Gastrocnemius medialis (tissue), 4 donors: ENCODE data around the gene KISS1. TPM values are rescaled to one million over a fixed set of nuclear protein-coding genes. Genes with fewer than 3 reads are reported as not detected.

Experiments
- ATAC-seq, 2 donors: fragments of 150-250 bp; one replicate each; pipeline ENCODE4 v1.9.1; 2016
- DNase-seq, 2 donors: peaks; one replicate each; pipeline ENCODE4 v3.0.0-alpha.2; 2019
- H3K27ac ChIP-seq, 4 donors: fragments of 200-600 bp; sonication (generic); 1 replicate in 1 of 4; 2 replicates in 3 of 4; pipeline ENCODE4 v1.5.1; 2016 to 2018; ENCODE audit warnings: mild to moderate bottlenecking in 2 of 4, moderate library complexity in 1 of 4
- H3K27me3 ChIP-seq, 3 donors: fragments of 200-600 bp; sonication (generic) in 2 of 3; 1 replicate in 1 of 3; 2 replicates in 2 of 3; pipeline versions ENCODE4 v1.5.1 to v1.6.0; 2016 to 2019; ENCODE audit warnings: mild to moderate bottlenecking in 1 of 3, moderate library complexity in 1 of 3
- H3K36me3 ChIP-seq, 2 donors: fragments of 200-600 bp; sonication (generic) in 1 of 2; one replicate each; pipeline ENCODE4 v1.5.1; 2017 to 2018
- H3K4me1 ChIP-seq, 2 donors: fragments of 200-600 bp; sonication (generic) in 1 of 2; one replicate each; pipeline ENCODE4 v1.5.1; 2016 to 2017; ENCODE audit warnings: mild to moderate bottlenecking in 2 of 2
- H3K4me3 ChIP-seq, 4 donors: fragments of 200-600 bp; sonication (generic) in 3 of 4; 1 replicate in 1 of 4; 2 replicates in 3 of 4; pipeline ENCODE4 v1.5.1; 2016 to 2019; ENCODE audit warnings: mild to moderate bottlenecking in 2 of 4
- H3K9me3 ChIP-seq, 3 donors: fragments of 200-600 bp; sonication (generic) in 2 of 3; 1 replicate in 1 of 3; 2 replicates in 2 of 3; pipeline ENCODE4 v1.5.1; 2016 to 2019
- POLR2A ChIP-seq, 2 donors: fragments of 450-650 bp; IDR thresholded peaks; one replicate each; pipeline ENCODE4 v1.6.1; 2017; ENCODE audit warnings: antibody characterized with exemption in 2 of 2, mild to moderate bottlenecking in 2 of 2, moderate library complexity in 2 of 2
- in situ Hi-C, 4 donors: fragments of 200-750 bp; cut with MboI; loops; one replicate each; pipeline versions ENCODE4 v1.15.0 to v1.8.0; 2017; ENCODE audit warnings: low sequenced_read_pairs in 4 of 4
- intact Hi-C: fragments of 100-400 bp; cut with DNase I; formaldehyde crosslinking; loops from one replicate; pipeline ENCODE4 v1.15.1; 2023; ENCODE audit warnings: low total_unique reads
- total RNA-seq, 4 donors: library from RNA; depleted of rRNA; stranded (reverse); fragments of >200 nt; gene quantifications; one replicate each; pipeline versions ENCODE4 v1.1.0 to v1.2.3, GENCODE V29; 2016
- TF ChIP-seq, protein P1 (sequence below), 5 experiments: fragments of 450-650 bp in 3 of 5; fragments of 200-600 bp in 2 of 5; sonication (generic) in 2 of 5; IDR thresholded peaks in 4 of 5; conservative IDR thresholded peaks in 1 of 5; 1 replicate in 4 of 5; 2 replicates in 1 of 5; pipeline ENCODE4 v1.5.1; 2016 to 2019; ENCODE audit warnings: antibody characterized with exemption in 5 of 5, mild to moderate bottlenecking in 3 of 5, moderate library complexity in 3 of 5

Gene KISS1
- total RNA-seq, 4 donors from 2014 or later: not detected

DNA sequence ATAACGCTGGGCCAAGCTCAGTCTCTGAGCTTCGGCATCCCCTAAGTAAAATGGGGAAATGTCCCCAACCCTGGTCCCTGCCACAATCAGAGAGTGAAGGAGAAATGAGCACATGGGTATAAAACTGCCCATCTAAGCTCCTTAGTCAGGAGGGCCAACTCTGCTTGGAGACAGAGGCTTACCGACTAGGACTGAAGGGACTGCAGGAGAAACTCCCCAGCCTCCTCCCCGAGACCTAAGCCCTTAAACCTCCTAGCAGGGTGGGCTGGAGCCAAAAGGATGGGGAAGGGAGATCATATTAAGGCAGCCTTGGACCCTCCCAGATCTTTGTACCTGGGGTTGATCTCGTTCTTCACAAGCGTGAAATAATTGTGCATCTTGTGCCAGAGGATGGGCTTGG is 50.0 kb downstream of the KISS1 start:
- DNase-seq: no peak
- intact Hi-C loops (no loop called here), in situ Hi-C loops (no loop called here)

DNA sequence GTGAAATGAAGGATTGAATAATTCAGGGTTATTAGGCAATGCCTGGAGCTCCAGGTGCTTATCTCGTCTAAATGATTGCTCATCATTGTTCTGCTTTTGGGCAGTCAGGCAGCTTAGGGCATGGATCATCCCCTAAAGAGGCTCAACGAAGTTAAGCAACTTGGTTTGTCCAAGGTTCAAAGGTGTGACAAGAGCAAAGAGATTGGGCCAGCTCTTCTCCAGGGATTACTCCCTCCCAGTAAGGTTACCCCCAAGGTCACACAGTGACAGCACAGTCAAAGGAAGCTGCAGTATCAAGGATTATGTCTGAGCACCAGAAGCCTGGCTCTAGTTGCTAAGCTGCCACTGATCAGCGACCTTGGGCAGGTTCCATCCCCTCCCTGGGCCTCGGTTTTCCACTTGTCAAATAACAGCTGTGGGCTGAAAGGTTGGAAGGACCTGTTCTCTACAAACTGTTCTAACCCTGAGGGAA is 51.2 kb downstream of the KISS1 start:
- Histone ChIP-seq H3K4me3 (no peak overlapping the region), H3K36me3 (no peaks in the 10 kb centered on the region), H3K4me1 (peaks cover 0 to 1% of the 10 kb centered on the region in 2 donors), H3K27me3 (no peaks in the 10 kb centered on the region), H3K9me3 (no peaks in the 10 kb centered on the region), H3K27ac (no peak overlapping the region)
- in situ Hi-C loops (no loop called here), intact Hi-C loops (no loop called here)
- TF ChIP-seq, protein P1, sequence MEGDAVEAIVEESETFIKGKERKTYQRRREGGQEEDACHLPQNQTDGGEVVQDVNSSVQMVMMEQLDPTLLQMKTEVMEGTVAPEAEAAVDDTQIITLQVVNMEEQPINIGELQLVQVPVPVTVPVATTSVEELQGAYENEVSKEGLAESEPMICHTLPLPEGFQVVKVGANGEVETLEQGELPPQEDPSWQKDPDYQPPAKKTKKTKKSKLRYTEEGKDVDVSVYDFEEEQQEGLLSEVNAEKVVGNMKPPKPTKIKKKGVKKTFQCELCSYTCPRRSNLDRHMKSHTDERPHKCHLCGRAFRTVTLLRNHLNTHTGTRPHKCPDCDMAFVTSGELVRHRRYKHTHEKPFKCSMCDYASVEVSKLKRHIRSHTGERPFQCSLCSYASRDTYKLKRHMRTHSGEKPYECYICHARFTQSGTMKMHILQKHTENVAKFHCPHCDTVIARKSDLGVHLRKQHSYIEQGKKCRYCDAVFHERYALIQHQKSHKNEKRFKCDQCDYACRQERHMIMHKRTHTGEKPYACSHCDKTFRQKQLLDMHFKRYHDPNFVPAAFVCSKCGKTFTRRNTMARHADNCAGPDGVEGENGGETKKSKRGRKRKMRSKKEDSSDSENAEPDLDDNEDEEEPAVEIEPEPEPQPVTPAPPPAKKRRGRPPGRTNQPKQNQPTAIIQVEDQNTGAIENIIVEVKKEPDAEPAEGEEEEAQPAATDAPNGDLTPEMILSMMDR (IDR thresholded peaks at IDR 0.05 in 4 of 5, conservative IDR thresholded peaks at IDR 0.05 in 1 of 5): no peak
- no peak for TF ChIP-seq POLR2A (IDR thresholded peaks at IDR 0.05)
- ATAC-seq: no peak
- no peak for DNase-seq

More for the DNA sequence above, 50.0 kb downstream of the KISS1 start:
- H3K4me3 ChIP-seq: no peak overlapping the region
- H3K27ac ChIP-seq: no peak overlapping the region
- no peaks in the 10 kb centered on the region for H3K36me3 ChIP-seq
- ATAC-seq: no peak
- peaks cover 0 to 4% of the 10 kb centered on the region in 2 donors for H3K4me1 ChIP-seq
- no peaks in the 10 kb centered on the region for H3K9me3 ChIP-seq
- no peak for TF ChIP-seq POLR2A (IDR thresholded peaks at IDR 0.05)
- TF ChIP-seq, protein P1 (IDR thresholded peaks at IDR 0.05 in 4 of 5, conservative IDR thresholded peaks at IDR 0.05 in 1 of 5): no peak
- peaks cover 0 to 10% (median 7%) of the 10 kb centered on the region in 3 donors for H3K27me3 ChIP-seq

DNA sequence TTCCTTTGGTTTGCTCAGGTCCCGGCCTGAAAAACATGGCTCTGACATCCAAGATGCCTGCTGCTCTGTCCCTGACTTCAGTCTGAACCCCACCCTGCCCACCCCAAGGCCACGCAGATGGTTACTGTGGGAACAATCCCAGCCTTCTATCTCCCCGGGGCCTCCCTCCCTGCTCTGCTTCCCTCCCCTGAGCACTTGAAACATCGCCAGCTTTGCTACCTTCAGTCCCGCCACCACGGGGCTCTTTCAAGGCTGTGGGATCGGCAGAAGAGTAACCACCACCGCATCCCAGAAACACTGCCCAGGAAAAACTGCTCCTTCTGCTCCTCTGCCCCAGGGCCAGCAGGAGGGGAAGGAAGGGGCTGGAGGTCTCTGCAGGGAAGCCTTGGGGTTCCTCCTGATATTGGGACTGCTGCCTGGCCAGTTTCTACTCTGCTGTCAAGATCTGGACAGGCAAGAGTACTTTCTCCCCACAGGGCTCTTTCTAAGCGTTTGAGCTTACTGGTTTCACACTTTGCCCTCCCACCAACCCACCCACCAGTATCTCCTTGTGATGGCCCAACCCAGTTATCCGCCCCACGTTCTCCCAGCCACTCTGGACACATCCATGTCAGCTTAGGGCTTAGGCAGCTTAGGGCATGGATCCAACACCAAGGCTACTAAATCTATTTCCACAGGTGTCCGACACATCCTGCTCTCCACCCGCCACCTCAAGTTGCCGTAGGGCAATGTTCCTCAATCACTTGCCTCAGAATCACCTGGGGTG is 52.8 kb downstream of the KISS1 start:
- in situ Hi-C loops: no loop called here
- H3K27ac ChIP-seq: no peak overlapping the region
- DNase-seq (no peak), ATAC-seq (no peak)
- no peak overlapping the region for H3K4me3 ChIP-seq
- intact Hi-C loops: no loop called here
- H3K36me3 ChIP-seq: no peaks in the 10 kb centered on the region
- TF ChIP-seq POLR2A (IDR thresholded peaks at IDR 0.05): no peak
- TF ChIP-seq, protein P1 (IDR thresholded peaks at IDR 0.05 in 4 of 5, conservative IDR thresholded peaks at IDR 0.05 in 1 of 5): no peak
- H3K27me3 ChIP-seq: no peaks in the 10 kb centered on the region
- no peaks in the 10 kb centered on the region for H3K4me1 ChIP-seq
- H3K9me3 ChIP-seq: no peaks in the 10 kb centered on the region

DNA sequence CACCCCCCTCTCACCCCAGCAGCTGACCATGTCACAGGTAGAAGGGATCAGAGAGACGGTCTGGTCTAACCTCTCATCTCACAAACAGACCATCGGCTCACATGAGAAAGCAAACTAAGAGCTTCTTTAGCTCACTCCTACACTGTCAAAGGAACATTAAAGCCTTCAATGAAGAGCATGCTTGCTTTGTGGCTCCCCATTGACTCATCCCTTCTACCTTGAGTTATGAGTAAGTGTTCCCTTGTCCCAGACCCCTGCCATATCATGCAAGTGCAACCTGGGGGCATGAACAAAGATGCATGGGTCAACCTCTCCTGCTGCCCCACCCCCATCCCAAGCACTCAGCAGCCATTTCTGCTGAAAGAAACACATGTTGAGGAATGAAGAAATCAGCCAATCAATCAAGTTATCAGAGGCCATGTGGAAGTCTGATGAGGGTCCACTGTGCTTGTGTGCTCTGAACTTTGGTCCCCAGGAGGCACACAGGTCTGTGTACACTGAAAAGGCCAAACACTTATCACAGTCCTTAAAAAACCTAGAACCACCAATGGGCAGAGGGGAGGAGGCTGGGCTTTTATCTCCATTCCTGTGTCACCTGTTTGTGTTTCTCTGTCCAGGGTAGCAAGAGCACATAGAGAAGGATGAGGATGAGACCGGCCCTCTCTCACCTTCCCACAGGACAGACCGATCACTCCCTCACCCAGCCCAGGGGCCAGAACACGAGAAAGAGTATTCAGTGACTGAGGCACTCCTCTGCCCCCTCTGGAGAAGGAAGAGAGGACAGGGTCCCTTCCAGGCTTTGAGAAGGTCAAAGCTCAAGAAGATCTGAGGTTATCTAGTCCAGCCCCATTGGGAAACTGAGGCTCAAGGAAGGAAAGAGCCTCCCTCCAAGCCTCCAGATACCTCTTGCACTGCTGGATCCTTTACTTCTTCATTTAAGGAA is 54.0 kb downstream of the KISS1 start:
- no peaks in the 10 kb centered on the region for H3K9me3 ChIP-seq
- ATAC-seq: no peak
- no peaks in the 10 kb centered on the region for H3K36me3 ChIP-seq
- H3K27ac ChIP-seq: no peak overlapping the region
- no peak for DNase-seq
- TF ChIP-seq, protein P1 (IDR thresholded peaks at IDR 0.05 in 4 of 5, conservative IDR thresholded peaks at IDR 0.05 in 1 of 5): no peak
- no peak for TF ChIP-seq POLR2A (IDR thresholded peaks at IDR 0.05)
- in situ Hi-C loops: no loop called here
- intact Hi-C loops: no loop called here
- H3K4me1 ChIP-seq: no peaks in the 10 kb centered on the region
- H3K4me3 ChIP-seq: no peak overlapping the region
- no peaks in the 10 kb centered on the region for H3K27me3 ChIP-seq
